Activated CD4-positive, alpha-beta T cell treated with anti-CD3 and anti-CD28 coated beads, Interleukin-2, amount 10 ng/mL, durations not matched to agents 24 days and 14 days (primary cell): Measurements from ENCODE around the gene ARPC4. TPM values are rescaled to one million over a fixed set of nuclear protein-coding genes. Genes with fewer than 3 reads are reported as not detected.
"Not testable (repeated sequence)": the region's sequence is repeated elsewhere in the genome, so short reads cannot be mapped to it uniquely, and the experiment has no call there.

Source experiments
- DNase-seq: peaks from one replicate; pipeline ENCODE4 v3.0.0; 2022
- H3K27ac Mint-ChIP-seq: one replicate; pipeline ENCODE4 v1.8.0; 2022; ENCODE audit warnings: mild to moderate bottlenecking, mixed read lengths
- H3K27me3 Mint-ChIP-seq: one replicate; pipeline ENCODE4 v1.8.0; 2022; ENCODE audit warnings: mixed read lengths
- H3K36me3 Mint-ChIP-seq: one replicate; pipeline ENCODE4 v1.8.0; 2022; ENCODE audit warnings: low read depth, mild to moderate bottlenecking, mixed read lengths
- H3K4me1 Mint-ChIP-seq: one replicate; pipeline ENCODE4 v1.8.0; 2021; ENCODE audit warnings: mixed read lengths
- H3K4me3 Mint-ChIP-seq: one replicate; pipeline ENCODE4 v1.8.0; 2022; ENCODE audit warnings: mild to moderate bottlenecking, moderate library complexity, mixed read lengths
- H3K9me3 Mint-ChIP-seq: one replicate; pipeline ENCODE4 v1.8.0; 2021; ENCODE audit warnings: mixed read lengths
- intact Hi-C: fragments of 100-400 bp; cut with micrococcal nuclease; formaldehyde crosslinking; loops from one replicate; pipeline ENCODE4 v1.15.1; 2023
- total RNA-seq: library from RNA; stranded (reverse); gene quantifications from 2 replicates; pipeline ENCODE4 v1.2.3, GENCODE V29; 2022

ARPC4 gene
- total RNA-seq, 1 donor from 2014 or later = 263 TPM

DNA sequence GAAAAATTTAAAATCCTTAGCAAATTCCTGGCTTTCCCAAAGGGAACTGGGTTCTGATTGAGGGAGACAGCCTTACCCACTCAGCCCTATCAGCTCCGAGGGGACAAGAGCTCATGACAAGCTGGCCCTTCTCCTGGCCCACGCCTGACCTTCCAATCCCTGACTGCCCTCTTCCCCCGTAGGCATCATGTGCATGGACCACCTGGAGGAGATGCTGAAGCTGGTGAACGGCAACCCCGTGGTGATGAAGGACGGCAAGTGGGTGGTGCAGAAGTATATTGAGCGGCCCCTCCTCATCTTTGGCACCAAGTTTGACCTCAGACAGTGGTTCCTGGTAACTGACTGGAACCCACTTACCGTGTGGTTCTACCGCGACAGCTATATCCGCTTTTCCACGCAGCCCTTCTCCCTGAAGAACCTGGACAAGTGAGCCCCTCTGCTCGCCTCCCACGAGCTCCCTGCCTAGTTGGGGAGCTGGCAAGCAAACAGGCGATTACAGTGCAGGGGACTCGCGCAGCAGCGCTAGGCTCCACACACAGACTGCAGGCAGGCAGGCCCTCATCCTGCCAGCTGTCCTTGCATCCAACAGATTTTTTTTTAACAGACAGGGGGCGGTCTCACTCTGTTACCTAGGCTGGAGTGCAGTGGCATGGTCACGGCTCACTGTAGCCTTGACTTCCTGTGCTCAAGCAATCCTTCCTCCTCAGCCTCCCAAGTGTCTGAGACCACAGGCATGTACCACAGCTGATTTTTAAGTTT, 34.1 kb downstream of the ARPC4 start:
- intact Hi-C loops = no loop called here
- DNase-seq = peak; percentile 82
- Mint-ChIP-seq H3K36me3 (peaks cover 14% of the 10 kb centered on the region), H3K27me3 (no peaks in the 10 kb centered on the region), H3K27ac (no peak overlapping the region), H3K4me1 (peaks cover 4% of the 10 kb centered on the region), H3K9me3 (no peaks in the 10 kb centered on the region), H3K4me3 (no peak overlapping the region)

DNA sequence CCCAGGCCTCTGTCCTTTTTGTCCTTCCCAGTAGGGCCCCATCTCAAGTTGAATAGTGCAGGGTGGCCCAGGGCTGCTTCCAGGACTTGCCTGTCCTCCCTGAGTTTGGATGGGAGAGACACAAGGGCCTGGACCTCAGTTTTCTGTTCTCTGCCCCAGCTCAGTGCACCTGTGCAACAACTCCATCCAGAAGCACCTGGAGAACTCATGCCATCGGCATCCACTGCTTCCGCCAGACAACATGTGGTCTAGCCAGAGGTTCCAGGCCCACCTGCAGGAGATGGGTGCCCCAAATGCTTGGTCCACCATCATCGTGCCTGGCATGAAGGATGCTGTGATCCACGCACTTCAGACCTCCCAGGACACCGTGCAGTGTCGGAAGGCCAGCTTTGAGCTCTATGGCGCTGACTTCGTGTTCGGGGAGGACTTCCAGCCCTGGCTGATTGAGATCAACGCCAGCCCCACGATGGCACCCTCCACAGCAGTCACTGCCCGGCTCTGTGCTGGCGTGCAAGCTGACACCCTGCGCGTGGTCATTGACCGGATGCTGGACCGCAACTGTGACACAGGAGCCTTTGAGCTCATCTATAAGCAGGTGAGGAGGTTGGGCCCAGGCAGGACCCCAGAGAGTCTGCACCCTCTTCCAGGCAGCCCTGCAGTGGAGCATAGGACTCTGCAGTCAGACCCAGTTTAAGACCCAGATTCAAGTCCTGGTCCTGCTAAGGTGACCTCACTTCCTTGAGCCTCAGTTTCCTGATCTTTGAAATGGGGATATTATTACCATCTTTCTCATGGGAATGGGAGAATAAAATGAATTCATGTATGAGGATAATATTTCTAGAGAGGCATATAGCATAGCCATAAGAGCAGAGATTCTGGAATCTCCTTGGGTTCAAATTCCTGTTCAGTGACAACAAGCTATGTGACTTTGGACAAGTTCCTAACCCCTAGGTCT, 36.2 kb downstream of the ARPC4 start:
- Mint-ChIP-seq H3K9me3 (no peaks in the 10 kb centered on the region), H3K36me3 (peaks cover 25% of the 10 kb centered on the region), H3K27ac (no peak overlapping the region), H3K4me3 (no peak overlapping the region), H3K27me3 (no peaks in the 10 kb centered on the region), H3K4me1 (peaks cover 5% of the 10 kb centered on the region)
- intact Hi-C loops = no loop called here
- no peak for DNase-seq

DNA sequence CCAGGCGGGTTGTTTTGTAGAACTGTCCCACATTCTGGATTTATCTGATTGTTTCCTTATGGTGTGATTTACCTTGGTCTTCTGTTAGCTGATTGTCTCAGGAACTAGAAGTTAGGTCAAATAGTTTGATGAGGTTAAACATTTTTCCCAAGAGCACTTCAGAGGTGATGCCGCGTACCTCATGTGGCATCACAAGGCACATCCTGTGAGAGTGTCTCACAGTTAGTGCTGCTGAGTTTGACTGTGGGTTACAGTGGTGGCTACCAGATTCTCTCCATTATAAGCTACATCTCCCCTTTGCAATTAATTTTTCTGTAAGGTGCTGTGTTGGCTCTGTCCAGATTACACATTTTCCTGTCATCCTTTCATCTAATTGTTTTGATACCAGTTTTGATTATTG, 38.4 kb downstream of the ARPC4 start:
- Mint-ChIP-seq H3K4me1 (peaks cover 6% of the 10 kb centered on the region), H3K27ac (no peak overlapping the region), H3K9me3 (no peaks in the 10 kb centered on the region), H3K27me3 (no peaks in the 10 kb centered on the region), H3K4me3 (no peak overlapping the region), H3K36me3 (peaks cover 36% of the 10 kb centered on the region)
- no peak for DNase-seq
- intact Hi-C loops = no loop called here

DNA sequence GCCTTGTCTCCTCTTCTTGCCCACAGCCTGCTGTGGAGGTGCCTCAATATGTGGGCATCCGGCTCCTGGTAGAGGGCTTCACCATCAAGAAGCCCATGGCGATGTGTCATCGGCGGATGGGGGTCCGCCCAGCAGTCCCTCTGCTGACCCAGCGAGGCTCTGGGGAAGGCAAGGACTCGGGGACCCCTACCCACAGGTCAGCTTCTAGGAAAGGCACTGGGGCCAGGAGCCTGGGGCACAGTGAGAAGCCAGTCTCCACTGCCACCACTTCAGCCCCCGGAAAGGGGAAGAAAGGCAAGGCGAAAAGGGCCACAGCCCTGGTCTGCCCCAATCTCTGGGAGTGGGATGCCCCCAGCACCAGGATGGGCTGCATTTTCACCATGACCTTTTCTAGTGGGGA, 40.2 kb downstream of the ARPC4 start:
- intact Hi-C loops = no loop called here
- DNase-seq = no peak
- no peaks in the 10 kb centered on the region for H3K9me3 Mint-ChIP-seq
- peaks cover 41% of the 10 kb centered on the region for H3K36me3 Mint-ChIP-seq
- no peaks in the 10 kb centered on the region for H3K27me3 Mint-ChIP-seq
- no peak overlapping the region for H3K27ac Mint-ChIP-seq
- peaks cover 6% of the 10 kb centered on the region for H3K4me1 Mint-ChIP-seq
- H3K4me3 Mint-ChIP-seq = no peak overlapping the region

DNA sequence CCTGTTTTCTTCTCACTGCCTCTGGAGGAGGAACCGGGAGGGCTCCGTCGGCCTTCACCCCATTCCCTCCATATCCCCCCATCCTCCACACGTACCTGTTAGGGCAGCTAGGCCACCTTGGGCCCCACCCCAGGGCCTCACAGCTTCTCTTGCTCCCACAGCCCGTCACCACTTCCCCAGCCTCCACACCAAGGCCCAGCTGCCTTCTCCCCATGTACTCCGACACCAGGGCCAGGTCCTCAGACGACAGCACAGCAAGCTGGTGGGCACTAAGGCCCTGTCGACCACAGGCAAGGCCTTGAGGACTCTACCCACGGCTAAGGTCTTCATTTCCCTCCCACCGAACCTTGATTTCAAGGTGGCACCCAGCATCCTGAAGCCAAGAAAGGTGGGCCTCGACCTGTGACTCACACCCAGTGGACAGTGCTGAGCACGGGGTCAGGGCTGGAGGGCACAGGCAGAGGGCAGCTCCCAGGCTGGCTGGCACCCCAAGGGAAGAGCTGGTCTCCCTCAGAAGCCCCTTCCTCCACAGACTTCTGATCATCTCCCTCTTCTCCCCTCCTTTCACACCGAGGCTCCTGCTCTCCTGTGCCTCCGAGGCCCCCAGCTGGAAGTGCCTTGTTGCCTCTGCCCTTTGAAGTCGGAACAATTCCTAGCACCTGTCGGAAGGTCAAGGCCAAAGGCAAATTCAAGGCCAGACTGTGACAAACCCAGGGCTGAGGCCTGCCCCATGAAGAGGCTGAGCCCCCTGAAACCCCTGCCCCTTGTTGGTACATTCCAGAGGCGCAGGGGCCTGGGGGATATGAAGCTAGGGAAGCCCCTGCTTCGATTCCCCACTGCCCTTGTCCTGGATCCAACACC, 41.9 kb downstream of the ARPC4 start:
- intact Hi-C loops = no loop called here
- no peaks in the 10 kb centered on the region for H3K27me3 Mint-ChIP-seq
- peaks cover 43% of the 10 kb centered on the region for H3K36me3 Mint-ChIP-seq
- H3K27ac Mint-ChIP-seq = no peak overlapping the region
- H3K4me1 Mint-ChIP-seq = peaks cover 6% of the 10 kb centered on the region
- no peak overlapping the region for H3K4me3 Mint-ChIP-seq
- DNase-seq = no peak
- no peaks in the 10 kb centered on the region for H3K9me3 Mint-ChIP-seq

DNA sequence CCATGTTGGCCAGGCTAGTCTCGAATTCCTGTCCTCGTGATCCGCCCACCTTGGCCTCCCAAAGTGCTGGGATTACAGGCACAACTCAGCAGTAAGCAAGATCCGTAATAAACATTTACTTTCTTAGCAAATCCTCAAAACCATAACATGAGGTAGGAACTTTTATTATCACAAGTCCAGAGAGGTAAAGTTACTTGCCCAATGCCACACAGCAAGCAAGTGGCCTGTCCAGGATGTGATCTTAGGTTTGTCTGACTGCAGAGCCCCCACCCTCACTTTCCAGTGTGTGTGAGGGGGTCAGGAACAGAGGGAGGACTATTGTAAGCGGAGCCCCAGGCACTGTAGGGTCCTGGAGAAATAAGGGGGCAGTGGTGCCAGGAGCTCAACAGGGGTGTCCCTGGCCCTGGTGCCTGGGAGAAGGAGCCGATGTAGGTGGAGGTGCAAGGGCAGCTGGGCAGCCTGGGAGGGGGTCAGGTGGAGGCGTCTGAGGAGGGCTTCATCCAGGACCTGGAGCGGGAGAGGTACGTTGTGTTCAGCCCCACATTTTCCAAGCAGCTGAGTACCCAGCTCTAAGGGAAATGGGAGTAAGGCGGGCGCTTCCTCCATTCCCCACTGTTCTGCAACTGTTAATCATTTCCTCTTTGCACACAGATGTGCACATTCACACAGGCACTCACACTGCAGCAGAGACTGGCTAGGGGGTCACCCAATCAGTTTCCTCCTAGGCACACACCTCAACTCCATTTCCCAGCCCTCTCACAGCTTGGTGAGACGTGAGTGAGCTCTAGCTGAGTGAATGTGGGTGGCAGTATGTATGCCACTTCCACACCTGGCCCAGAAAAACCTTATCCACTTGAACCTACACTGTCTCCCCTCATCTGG, 45.1 kb downstream of the ARPC4 start:
- Mint-ChIP-seq H3K36me3 (peaks cover 53% of the 10 kb centered on the region), H3K27ac (no peak overlapping the region), H3K27me3 (no peaks in the 10 kb centered on the region), H3K4me3 (no peak overlapping the region), H3K4me1 (peaks cover 16% of the 10 kb centered on the region), H3K9me3 (no peaks in the 10 kb centered on the region)
- intact Hi-C loops = no loop called here
- DNase-seq = no peak

DNA sequence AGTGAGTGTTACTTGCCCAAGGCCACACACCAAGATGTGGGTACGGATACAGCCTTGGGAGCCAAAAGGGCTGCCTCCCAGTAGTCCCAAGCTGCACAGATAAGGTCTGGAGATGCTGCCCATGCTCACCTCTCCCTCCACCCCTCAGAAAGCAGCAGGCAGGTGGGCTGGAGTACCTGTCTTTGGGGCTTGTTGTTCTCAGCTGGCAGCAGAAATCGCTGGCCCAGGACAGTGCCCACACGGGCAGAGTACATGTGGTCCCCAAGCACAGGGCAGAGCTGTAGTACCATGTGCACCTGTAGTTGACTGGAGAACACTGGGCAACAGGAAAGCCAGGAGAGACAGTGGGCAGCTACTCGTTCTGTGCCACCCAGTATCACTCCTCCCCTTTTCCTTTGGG, 46.0 kb downstream of the ARPC4 start:
- H3K9me3 Mint-ChIP-seq = no peaks in the 10 kb centered on the region
- peaks cover 49% of the 10 kb centered on the region for H3K36me3 Mint-ChIP-seq
- H3K4me1 Mint-ChIP-seq = peaks cover 20% of the 10 kb centered on the region
- intact Hi-C loops = no loop called here
- no peak overlapping the region for H3K4me3 Mint-ChIP-seq
- DNase-seq = no peak
- H3K27me3 Mint-ChIP-seq = no peaks in the 10 kb centered on the region
- H3K27ac Mint-ChIP-seq = no peak overlapping the region

DNA sequence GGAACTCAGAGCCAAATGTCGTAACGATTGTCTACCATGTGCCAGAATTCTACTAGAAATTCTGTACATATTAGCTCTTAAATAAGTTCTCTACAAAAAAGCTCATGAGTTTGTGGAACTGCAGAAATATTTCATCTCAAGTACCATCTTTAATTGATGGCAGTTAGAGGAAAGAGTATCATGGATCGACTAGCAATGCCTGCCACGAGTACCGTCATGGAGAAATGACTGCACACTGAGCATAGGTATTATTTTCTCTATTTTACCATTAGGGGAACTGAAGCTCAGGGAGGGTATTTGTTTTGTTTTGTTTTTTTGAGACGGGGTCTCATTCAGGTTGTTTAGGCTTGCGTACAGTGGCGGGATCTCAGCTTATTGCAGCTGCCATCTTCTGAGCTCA, 48.1 kb downstream of the ARPC4 start:
- no peaks in the 10 kb centered on the region for H3K9me3 Mint-ChIP-seq
- H3K36me3 Mint-ChIP-seq = peaks cover 39% of the 10 kb centered on the region
- no peak overlapping the region for H3K4me3 Mint-ChIP-seq
- H3K4me1 Mint-ChIP-seq = peaks cover 26% of the 10 kb centered on the region
- no peak overlapping the region for H3K27ac Mint-ChIP-seq
- H3K27me3 Mint-ChIP-seq = no peaks in the 10 kb centered on the region
- intact Hi-C loops = loop anchor here (5.0 to 10.0 kb wide), 4 partner anchors 111 to 481 kb away; partner anchors contain the start of genes FANCD2, PRRT3, SEC13 and TATDN2
- no peak for DNase-seq

DNA sequence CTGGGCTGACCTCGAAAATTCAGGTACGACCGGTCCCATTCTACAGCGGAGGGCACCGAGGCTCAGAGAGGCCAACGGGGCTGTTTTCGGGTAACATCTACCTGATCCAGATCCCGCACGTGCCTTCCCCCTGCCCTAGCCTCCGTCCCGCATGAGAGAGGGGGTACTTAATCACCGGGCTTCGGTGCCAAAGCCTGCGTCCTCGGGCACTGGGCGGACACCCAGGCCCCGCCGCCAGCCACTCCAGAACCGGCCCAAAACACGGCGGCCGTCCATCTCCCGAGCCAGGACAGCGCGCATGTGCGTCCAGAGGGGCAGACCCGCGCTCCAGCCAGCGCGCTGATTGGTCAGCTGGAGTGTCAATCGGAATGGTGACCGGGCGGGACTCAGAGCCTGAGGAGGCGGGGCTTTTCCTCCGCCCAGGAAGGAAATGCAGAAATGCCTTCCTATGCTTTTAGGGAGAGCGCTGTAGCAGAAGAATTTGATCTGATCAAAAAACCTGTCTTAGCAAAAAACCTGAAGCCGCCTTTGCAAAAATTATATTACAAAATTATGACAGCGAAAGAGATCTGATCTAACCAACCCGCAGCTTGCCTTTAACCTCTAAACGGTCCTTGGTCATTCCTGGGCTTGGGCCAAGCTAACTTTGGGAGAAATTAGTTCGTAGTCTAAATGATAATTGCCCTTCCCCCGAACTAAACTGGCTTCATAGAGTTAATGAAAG, 51.0 kb downstream of the ARPC4 start, which contains the start of gene RPUSD3:
TSS of gene RPUSD3 (minus strand) at position 294 of the 724 bp plus-strand sequence. CDS start at position 276, 18 bp downstream.
- H3K27me3 Mint-ChIP-seq = no peaks in the 10 kb centered on the region
- DNase-seq = peak; percentile 99
- peak within 1 kb of the TSS; percentile 99 for H3K4me3 Mint-ChIP-seq
- no peaks in the 10 kb centered on the region for H3K9me3 Mint-ChIP-seq
- peaks cover 27% of the 10 kb centered on the region for H3K36me3 Mint-ChIP-seq
- intact Hi-C loops = loop anchor here (1.0 to 10.0 kb wide), 7 partner anchors 46 to 478 kb away; partner anchors contain the start of genes CRELD1, FANCD2, JAGN1 and PRRT3
- H3K4me1 Mint-ChIP-seq = peaks cover 26% of the 10 kb centered on the region
- H3K27ac Mint-ChIP-seq = peak within 1 kb of the TSS; percentile 98

DNA sequence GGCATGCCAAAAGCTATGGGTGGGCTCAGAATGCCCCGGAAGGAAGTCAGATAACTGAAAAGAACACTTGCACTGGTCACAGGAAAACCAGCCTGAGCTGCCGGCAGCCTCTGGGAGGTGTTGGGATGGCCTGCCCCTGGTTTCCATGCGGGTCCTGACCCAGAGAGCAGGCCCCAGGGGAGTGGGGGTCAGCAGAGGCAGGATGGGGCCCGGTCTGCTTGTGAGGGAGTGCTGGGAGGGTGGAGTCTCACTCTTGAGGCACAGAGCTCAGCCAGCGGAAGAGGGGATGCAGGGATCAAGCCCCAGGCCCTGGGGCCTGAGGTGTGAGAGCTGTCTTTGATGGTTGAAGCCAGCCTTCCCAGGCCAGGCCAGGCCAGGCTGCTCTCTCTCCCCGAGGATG, 53.3 kb downstream of the ARPC4 start:
- DNase-seq = no peak
- peaks cover 13% of the 10 kb centered on the region for H3K36me3 Mint-ChIP-seq
- no peaks in the 10 kb centered on the region for H3K9me3 Mint-ChIP-seq
- peaks cover 7% of the 10 kb centered on the region for H3K27me3 Mint-ChIP-seq
- no peak overlapping the region for H3K27ac Mint-ChIP-seq
- intact Hi-C loops = loop anchor here (10.0 kb wide), 2 partner anchors 179 to 399 kb away; partner anchors contain the start of genes FANCD2 and TATDN2
- no peak overlapping the region for H3K4me3 Mint-ChIP-seq
- H3K4me1 Mint-ChIP-seq = peaks cover 23% of the 10 kb centered on the region

DNA sequence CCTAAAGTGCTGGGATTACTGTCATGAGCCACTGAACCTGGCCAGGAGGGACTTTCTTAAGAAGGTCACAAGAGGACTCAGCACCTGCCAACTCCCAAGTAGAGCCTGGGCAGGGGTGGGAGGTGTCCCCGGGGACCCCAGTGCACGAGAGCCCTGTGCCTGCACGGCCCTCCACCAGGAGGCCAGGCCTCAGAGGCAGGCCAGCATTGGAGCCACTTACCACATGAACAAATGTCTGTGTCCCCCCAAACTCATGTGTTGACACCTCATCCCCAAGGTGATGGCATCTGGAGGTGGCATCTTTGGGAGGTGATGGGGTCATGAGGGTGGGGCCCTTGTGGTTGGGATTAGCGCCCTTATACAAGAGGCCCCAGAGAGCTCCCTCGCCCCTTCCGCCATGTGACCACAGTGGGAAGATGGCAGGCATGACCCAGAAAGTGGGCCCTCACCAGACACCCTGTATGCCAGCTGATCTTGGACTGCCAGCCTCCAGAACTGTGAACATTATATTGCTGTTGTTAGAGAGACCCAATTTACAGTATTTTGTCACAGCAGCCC, 54.1 kb downstream of the ARPC4 start:
- H3K9me3 Mint-ChIP-seq = no peaks in the 10 kb centered on the region
- no peak for DNase-seq
- no peak overlapping the region for H3K27ac Mint-ChIP-seq
- intact Hi-C loops = loop anchor here (10.0 kb wide), 2 partner anchors 178 to 398 kb away; partner anchors contain the start of genes FANCD2 and TATDN2
- H3K4me1 Mint-ChIP-seq = peaks cover 21% of the 10 kb centered on the region
- peaks cover 15% of the 10 kb centered on the region for H3K27me3 Mint-ChIP-seq
- peaks cover 6% of the 10 kb centered on the region for H3K36me3 Mint-ChIP-seq
- no peak overlapping the region for H3K4me3 Mint-ChIP-seq

DNA sequence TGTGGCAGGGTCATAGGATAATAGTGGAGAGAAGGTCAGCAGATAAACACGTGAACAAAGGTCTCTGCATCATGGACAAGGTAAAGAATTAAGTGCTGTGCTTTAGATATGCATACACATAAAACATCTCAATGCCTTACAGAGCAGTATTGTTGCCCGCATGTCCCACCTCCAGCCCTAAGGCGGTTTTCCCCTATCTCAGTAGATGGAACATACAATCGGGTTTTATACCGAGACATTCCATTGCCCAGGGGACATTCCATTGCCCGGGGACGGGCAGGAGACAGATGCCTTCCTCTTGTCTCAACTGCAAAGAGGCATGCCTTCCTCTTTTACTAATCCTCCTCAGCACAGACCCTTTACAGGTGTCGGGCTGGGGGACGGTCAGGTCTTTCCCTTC, 55.0 kb downstream of the ARPC4 start:
- DNase-seq, H3K36me3 Mint-ChIP-seq, H3K4me3 Mint-ChIP-seq, H3K27ac Mint-ChIP-seq, H3K9me3 Mint-ChIP-seq: not testable (repeated sequence)
- H3K4me1 Mint-ChIP-seq = peaks cover 15% of the 10 kb centered on the region
- intact Hi-C loops = loop anchor here (10.0 kb wide), 2 partner anchors 177 to 397 kb away; partner anchors contain the start of genes FANCD2 and TATDN2
- H3K27me3 Mint-ChIP-seq = peaks cover 23% of the 10 kb centered on the region
